Glutamatergic neuron (in vitro differentiated cells): ENCODE data around the gene CEP112. TPM values are rescaled to one million over a fixed set of nuclear protein-coding genes. Genes with fewer than 3 reads are reported as not detected.
"Not testable (repeated sequence)": the region's sequence is repeated elsewhere in the genome, so short reads cannot be mapped to it uniquely, and the experiment has no call there.

ENCODE experiments used
- DNase-seq: peaks from one replicate; pipeline ENCODE4 v3.0.0; 2022
- H3K27ac Mint-ChIP-seq: one replicate; pipeline ENCODE4 v1.8.0; 2020; ENCODE audit warnings: mild to moderate bottlenecking, mixed read lengths, inconsistent platforms; ENCODE audit not compliant: unreplicated experiment
- H3K27me3 Mint-ChIP-seq: one replicate; pipeline ENCODE4 v1.8.0; 2020; ENCODE audit warnings: mild to moderate bottlenecking, moderate library complexity, mixed read lengths, inconsistent platforms; ENCODE audit not compliant: unreplicated experiment
- H3K36me3 Mint-ChIP-seq: one replicate; pipeline ENCODE4 v1.8.0; 2020; ENCODE audit warnings: mild to moderate bottlenecking, mixed read lengths, inconsistent platforms; ENCODE audit not compliant: unreplicated experiment
- H3K4me1 Mint-ChIP-seq: one replicate; pipeline ENCODE4 v1.8.0; 2020; ENCODE audit warnings: mild to moderate bottlenecking, low read depth, mixed read lengths, inconsistent platforms; ENCODE audit not compliant: unreplicated experiment
- H3K4me3 Mint-ChIP-seq: one replicate; pipeline ENCODE4 v1.8.0; 2020; ENCODE audit warnings: mild to moderate bottlenecking, mixed read lengths, inconsistent platforms; ENCODE audit not compliant: unreplicated experiment
- H3K9me3 Mint-ChIP-seq: one replicate; pipeline ENCODE4 v1.8.0; 2020; ENCODE audit warnings: mild to moderate bottlenecking, moderate library complexity, mixed read lengths, inconsistent platforms; ENCODE audit not compliant: unreplicated experiment
- total RNA-seq: library from RNA; stranded (reverse); fragmentation: NEBNext Ultra II Directional; extraction: Animal tissue kit (Norgen Biotek cat#: 25700); gene quantifications from one replicate; pipeline ENCODE4 v1.2.1, GENCODE V29; 2021; ENCODE audit not compliant: unreplicated experiment
- TF ChIP-seq, protein P1 (sequence below): fragments of 200-600 bp; sonication (generic); IDR thresholded peaks from one replicate; pipeline ENCODE4 v1.5.0; 2021; ENCODE audit not compliant: partially characterized antibody, unreplicated experiment

Gene CEP112
- total RNA-seq, 1 donor from 2014 or later, result 8.5 TPM

DNA sequence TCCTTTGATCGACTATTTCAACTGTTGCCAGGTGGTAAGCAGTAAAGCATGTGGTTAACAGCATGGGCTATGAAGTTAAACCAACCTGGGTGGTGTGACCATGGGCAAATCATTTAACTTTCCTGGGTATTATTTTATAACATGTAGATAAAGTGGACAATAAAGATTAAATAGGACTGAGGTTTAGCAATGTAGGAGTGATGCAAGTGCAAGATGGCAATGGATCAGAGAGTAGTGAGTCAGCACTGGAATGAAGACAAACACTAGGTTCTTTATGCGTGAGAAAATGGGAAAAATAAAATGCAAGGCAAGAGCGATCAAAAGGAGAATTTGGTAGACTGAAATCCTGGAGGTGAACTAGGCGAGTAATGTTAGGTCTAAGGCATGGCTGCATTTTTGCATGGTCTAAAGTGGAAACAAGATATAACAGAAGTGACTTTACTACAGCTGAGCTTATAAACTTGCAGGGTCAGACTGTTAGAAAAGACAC is 408.0 kb downstream of the CEP112 start:
- DNase-seq, result no peak
- Mint-ChIP-seq H3K27ac (no peak overlapping the region), H3K36me3 (no peaks in the 10 kb centered on the region), H3K9me3 (no peaks in the 10 kb centered on the region), H3K4me1 (no peaks in the 10 kb centered on the region), H3K4me3 (no peak overlapping the region), H3K27me3 (peaks cover 1% of the 10 kb centered on the region)
- TF ChIP-seq, protein P1, sequence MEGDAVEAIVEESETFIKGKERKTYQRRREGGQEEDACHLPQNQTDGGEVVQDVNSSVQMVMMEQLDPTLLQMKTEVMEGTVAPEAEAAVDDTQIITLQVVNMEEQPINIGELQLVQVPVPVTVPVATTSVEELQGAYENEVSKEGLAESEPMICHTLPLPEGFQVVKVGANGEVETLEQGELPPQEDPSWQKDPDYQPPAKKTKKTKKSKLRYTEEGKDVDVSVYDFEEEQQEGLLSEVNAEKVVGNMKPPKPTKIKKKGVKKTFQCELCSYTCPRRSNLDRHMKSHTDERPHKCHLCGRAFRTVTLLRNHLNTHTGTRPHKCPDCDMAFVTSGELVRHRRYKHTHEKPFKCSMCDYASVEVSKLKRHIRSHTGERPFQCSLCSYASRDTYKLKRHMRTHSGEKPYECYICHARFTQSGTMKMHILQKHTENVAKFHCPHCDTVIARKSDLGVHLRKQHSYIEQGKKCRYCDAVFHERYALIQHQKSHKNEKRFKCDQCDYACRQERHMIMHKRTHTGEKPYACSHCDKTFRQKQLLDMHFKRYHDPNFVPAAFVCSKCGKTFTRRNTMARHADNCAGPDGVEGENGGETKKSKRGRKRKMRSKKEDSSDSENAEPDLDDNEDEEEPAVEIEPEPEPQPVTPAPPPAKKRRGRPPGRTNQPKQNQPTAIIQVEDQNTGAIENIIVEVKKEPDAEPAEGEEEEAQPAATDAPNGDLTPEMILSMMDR, result no peak

DNA sequence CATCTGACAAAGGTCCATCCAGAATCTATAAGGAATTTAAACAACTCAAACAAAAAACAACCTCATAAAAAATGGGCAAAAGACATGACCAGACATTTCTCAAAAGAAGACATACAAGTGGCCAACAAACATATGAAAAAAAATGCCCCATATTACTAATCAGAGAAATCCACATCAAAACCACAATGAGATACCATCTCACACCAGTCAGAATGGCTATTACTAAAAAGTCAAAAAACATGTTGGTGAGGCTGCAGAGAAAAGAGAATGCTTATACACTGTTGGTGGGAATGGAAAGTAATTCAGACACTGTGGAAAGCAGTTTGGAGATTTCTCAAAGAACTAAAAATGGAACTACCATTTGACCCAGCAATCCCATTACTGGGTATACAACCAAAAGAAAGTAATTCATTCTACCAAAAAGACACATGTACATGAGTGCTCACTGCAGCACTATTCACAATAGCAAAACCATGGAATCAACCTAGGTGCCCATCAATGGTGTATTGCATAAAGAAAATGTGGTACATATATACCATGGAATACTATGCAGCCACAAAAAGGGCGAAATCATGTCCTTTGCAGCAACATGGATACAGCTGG is 409.7 kb downstream of the CEP112 start:
- not testable (repeated sequence) for H3K36me3 Mint-ChIP-seq, H3K27ac Mint-ChIP-seq

DNA sequence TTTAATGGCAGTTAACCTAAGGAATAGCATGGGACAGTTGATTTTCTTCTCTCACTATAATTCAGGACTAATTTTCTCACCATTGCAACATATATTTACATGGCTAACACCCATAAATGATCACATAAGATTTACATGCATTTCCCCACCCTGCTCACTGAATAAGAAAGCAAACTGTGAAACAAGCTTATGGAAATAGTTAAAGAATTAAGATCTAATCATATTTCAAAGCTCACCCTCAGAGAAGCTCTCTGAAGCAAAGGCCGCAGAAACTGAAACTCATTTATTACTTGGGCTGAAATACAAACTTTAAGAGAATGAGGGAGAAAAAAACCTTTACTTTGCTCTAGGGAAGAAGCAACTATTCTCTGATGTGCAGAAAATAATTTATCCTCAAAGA is 411.8 kb downstream of the CEP112 start:
- Mint-ChIP-seq H3K9me3 (no peaks in the 10 kb centered on the region), H3K36me3 (no peaks in the 10 kb centered on the region), H3K27ac (no peak overlapping the region), H3K4me3 (no peak overlapping the region), H3K4me1 (no peaks in the 10 kb centered on the region), H3K27me3 (no peaks in the 10 kb centered on the region)
- DNase-seq, result no peak
- TF ChIP-seq, protein P1, result no peak

More for the DNA sequence above, 409.7 kb downstream of the CEP112 start:
- not testable (repeated sequence) for H3K9me3 Mint-ChIP-seq, H3K4me1 Mint-ChIP-seq, H3K4me3 Mint-ChIP-seq, DNase-seq, H3K27me3 Mint-ChIP-seq

DNA sequence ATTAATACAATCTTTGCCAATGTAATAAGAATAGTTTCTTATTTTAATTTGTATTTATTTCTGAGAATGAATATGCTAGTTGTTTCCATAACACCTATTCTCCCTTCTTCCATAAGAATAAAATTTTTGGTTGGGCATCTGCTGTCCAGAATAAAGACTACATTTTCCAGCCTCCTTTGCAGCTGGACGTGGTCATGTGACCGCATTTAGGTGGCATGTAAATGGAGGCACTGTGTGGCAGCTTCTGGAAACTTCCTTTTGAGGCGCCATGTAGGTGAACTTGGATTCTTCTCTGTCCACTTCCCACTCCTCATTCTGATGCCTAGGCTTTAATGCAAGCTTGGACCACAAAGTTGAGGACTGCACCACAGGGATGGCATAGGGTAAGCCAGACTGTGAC is 415.0 kb downstream of the CEP112 start:
- TF ChIP-seq, protein P1, result no peak
- Mint-ChIP-seq H3K27ac (no peak overlapping the region), H3K27me3 (no peaks in the 10 kb centered on the region), H3K4me1 (no peaks in the 10 kb centered on the region), H3K36me3 (no peaks in the 10 kb centered on the region), H3K9me3 (no peaks in the 10 kb centered on the region), H3K4me3 (no peak overlapping the region)
- DNase-seq, result no peak

DNA sequence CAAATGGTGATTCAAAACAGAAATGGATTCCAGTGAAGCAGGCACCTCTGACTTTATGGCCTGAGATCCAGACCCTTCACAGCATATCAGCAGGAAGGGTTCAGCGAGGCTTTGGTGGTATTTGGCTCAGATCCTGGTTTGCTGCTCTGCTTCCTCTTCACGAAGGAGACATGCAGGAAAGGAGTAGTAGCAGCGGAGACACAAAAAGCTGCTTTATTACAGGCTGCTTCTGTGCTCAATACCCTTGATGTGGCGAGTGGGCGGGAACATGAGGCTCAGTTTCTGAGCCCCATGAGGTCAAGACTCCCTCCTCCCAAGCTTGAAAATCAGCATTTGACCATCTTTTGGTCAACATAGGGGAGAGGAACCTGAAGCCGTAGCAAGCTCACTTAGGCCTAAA is 417.1 kb downstream of the CEP112 start:
- Mint-ChIP-seq H3K27me3 (no peaks in the 10 kb centered on the region), H3K36me3 (no peaks in the 10 kb centered on the region), H3K4me3 (no peak overlapping the region), H3K4me1 (no peaks in the 10 kb centered on the region), H3K27ac (no peak overlapping the region), H3K9me3 (no peaks in the 10 kb centered on the region)
- no peak for DNase-seq
- TF ChIP-seq, protein P1, result no peak
